ENCODE data around the gene SMPD3. TPM values are rescaled to one million over a fixed set of nuclear protein-coding genes. Genes with fewer than 3 reads are reported as not detected.

The SMPD3 gene
- total RNA-seq, 4 donors from 2014 or later, result 0.20 to 3.3 (median 0.63) TPM

- DNase-seq (ENCODE audit: low spot score in 2 of 2), result no peak
- H3K27ac ChIP-seq, result no peak overlapping the region
- peaks cover 0 to 22% (median 0%) of the 10 kb centered on the region in 3 donors for H3K36me3 ChIP-seq
- no peak overlapping the region for H3K4me3 ChIP-seq
- 49 to 51% methylated on average over 14 of the region's 14 CpGs for WGBS, 2 donors
- H3K4me1 ChIP-seq, result peaks cover 0 to 26% (median 8%) of the 10 kb centered on the region in 4 donors
- peaks cover 0 to 26% of the 10 kb centered on the region in 2 donors for H3K27me3 ChIP-seq
- H3K9me3 ChIP-seq, result no peaks in the 10 kb centered on the region
- TF ChIP-seq EP300 (IDR thresholded peaks at IDR 0.05), result no peak
- no peak for TF ChIP-seq CTCF (IDR thresholded peaks at IDR 0.05)
- no peak for TF ChIP-seq POLR2A (IDR thresholded peaks at IDR 0.05)
Observed at GRCh38 chr16:68364561-68364998, 83.7 kb downstream of the SMPD3 start.

DNA sequence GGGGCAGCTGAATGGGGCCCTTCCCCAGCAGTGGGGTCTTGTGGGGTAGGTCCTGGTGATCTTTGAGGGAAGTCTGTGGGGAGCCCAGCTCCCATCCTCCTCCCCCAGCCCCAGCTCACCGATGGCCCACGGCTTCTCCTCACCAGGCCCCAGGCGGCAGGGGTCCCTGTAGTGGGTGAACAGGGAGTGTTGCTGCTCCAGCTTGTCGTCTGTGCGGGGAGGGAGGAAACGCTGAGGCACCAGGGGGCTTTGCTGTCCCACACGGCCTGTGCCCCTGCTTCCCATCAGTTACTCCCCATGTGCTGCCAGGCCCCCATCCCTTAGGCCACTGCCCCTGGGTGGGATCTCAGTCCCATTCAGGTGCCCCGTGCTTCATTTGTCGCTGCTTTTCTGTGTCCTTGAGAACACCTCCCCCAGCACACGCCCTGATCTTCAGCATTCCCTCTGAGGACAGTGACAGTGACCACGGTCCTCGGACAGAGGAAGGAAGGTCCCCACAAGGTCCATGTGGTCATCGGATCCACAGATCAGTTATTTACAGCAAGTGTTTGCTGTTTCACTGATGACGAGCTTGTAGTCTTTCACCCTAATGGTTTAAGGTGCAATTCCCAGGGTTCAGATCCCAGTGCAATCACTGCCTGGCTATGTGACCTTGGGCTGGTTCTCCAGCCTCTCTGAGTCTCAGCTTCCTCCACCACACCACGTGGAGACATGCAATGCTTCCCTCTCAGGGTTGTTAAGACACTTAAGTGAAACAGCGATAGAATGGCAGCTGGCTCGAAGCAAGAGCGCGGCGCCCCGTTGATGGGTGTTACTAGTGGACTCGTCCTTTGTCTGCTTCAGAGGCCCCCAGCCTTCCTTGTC is 84.4 kb downstream of the SMPD3 start:
- Histone ChIP-seq H3K36me3 (peaks cover 0 to 29% (median 0%) of the 10 kb centered on the region in 3 donors), H3K27me3 (peaks cover 0 to 26% of the 10 kb centered on the region in 2 donors), H3K4me3 (no peak overlapping the region), H3K4me1 (peaks cover 0 to 26% (median 7%) of the 10 kb centered on the region in 4 donors), H3K9me3 (no peaks in the 10 kb centered on the region), H3K27ac (no peak overlapping the region)
- 44 to 56% methylated on average over 18 to 22 of the region's 22 CpGs for WGBS, 2 donors
- TF ChIP-seq CTCF (IDR thresholded peaks at IDR 0.05) (no peak), EP300 (IDR thresholded peaks at IDR 0.05) (no peak), POLR2A (IDR thresholded peaks at IDR 0.05) (no peak)
- no peak for DNase-seq (ENCODE audit: low spot score in 2 of 2)

DNA sequence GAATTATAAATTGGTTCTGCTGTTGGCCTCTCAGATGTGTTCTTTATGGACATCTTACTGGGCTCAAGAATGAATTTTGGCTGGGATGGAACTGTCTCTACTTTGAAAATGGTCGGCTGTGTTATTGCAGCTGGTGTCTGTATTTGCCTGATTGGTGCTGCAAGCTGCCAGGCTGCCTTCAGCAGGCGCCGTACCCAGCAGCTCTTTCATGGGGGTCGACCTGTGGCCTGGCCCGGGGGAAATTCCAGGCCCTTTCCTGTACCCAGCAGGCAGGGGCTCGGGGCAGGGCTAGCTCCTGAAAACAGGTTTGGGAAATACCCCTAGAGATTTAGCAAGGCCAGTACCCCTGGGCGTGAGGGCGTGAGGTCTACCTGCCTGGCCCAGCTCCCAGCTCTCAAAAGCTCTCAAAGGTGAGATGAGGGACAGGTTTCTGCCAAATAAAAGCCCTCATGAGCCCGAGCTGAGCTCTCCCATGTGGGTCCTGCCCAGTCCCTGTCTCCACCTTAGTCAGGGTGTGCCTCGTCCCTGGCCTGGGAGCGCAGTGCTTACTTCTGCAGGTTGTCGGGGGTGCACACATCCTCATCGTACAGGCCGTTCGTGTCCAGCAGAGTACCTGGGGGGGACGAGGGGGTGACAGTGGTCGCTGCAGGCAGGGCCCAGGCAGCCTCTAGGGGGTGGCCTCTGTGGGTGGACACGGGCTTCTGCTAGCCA is 85.2 kb downstream of the SMPD3 start:
- Histone ChIP-seq H3K4me1 (peaks cover 0 to 26% (median 7%) of the 10 kb centered on the region in 4 donors), H3K9me3 (no peaks in the 10 kb centered on the region), H3K36me3 (peaks cover 0 to 37% (median 0%) of the 10 kb centered on the region in 3 donors), H3K4me3 (no peak overlapping the region), H3K27me3 (peaks cover 0 to 22% of the 10 kb centered on the region in 2 donors), H3K27ac (no peak overlapping the region)
- WGBS, 2 donors, result 70% methylated on average over 13 to 17 of the region's 18 CpGs
- no peak for DNase-seq (ENCODE audit: low spot score in 2 of 2)
- TF ChIP-seq CTCF (IDR thresholded peaks at IDR 0.05) (no peak), POLR2A (IDR thresholded peaks at IDR 0.05) (no peak), EP300 (IDR thresholded peaks at IDR 0.05) (no peak)

DNA sequence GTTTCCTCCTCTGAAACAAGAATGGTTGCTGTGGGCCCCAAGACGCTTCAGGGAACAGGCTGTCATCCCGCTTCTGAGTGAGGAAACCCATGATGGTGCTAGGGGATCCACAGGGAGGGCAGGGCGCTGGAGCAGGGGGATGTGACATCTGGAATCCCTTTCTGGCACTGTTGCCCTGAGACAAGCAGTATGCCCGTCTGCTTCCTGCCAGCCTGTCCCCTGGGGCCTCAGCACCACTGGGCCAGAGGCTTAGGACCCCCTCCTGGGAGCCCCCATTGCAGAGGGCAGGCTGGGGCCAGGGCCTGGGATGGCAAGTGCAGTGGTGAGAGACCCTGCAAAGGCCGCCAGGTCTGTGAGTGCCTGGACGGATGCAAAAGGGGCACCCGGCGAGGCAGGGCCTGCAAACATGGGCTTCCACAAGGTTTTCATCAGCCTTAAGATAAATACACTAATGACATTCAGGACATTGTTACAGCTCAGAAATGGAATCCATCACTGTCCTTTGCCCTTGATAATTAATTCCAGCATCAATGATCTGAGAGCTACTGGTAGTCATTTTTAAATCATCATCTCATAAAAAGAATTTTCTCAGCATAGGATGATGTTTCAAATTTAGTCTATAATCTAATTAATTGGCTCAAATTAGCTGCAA is 85.9 kb downstream of the SMPD3 start:
- Histone ChIP-seq H3K27ac (no peak overlapping the region), H3K4me1 (peaks cover 0 to 26% (median 7%) of the 10 kb centered on the region in 4 donors), H3K27me3 (peaks cover 0 to 16% of the 10 kb centered on the region in 2 donors), H3K9me3 (no peaks in the 10 kb centered on the region), H3K36me3 (peaks cover 0 to 44% (median 0%) of the 10 kb centered on the region in 3 donors), H3K4me3 (no peak overlapping the region)
- TF ChIP-seq POLR2A (IDR thresholded peaks at IDR 0.05) (no peak), CTCF (IDR thresholded peaks at IDR 0.05) (no peak), EP300 (IDR thresholded peaks at IDR 0.05) (no peak)
- WGBS, 2 donors, result 67 to 69% methylated on average over 5 to 7 of the region's 8 CpGs
- DNase-seq (ENCODE audit: low spot score in 2 of 2), result no peak
